ENCODE results near the gene SLC6A3.
"Not testable (repeated sequence)": the region's sequence is repeated elsewhere in the genome, so short reads cannot be mapped to it uniquely, and the experiment has no call there.

Gene SLC6A3

DNA sequence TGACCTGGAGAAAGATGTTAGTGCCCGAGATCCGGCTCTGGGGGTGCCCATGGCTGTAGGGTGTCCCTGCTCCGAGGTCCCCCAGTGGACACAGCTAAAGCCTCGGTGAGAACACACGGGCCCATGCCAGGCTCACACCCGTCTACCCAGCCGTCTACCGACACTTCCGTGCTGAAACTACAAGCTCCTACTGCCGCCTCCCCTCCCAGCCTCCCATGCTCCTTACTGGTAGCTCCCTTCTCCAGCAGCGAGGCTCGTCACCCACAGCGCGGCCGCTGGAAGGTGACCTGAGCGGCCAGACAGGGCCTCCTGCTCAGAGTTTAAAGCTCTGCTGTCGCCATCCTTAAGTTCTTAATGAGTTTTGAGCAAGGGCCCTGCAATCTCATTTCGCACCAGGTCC is 67.1 kb downstream of the SLC6A3 start:
- no peak for DNase-seq (ENCODE audit: low read depth)
- no peak overlapping the region for H3K4me3 ChIP-seq (ENCODE audit: low read depth, low read length)
- TF ChIP-seq, protein P1, sequence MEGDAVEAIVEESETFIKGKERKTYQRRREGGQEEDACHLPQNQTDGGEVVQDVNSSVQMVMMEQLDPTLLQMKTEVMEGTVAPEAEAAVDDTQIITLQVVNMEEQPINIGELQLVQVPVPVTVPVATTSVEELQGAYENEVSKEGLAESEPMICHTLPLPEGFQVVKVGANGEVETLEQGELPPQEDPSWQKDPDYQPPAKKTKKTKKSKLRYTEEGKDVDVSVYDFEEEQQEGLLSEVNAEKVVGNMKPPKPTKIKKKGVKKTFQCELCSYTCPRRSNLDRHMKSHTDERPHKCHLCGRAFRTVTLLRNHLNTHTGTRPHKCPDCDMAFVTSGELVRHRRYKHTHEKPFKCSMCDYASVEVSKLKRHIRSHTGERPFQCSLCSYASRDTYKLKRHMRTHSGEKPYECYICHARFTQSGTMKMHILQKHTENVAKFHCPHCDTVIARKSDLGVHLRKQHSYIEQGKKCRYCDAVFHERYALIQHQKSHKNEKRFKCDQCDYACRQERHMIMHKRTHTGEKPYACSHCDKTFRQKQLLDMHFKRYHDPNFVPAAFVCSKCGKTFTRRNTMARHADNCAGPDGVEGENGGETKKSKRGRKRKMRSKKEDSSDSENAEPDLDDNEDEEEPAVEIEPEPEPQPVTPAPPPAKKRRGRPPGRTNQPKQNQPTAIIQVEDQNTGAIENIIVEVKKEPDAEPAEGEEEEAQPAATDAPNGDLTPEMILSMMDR (IDR thresholded peaks at IDR 0.05; ENCODE audit: control insufficient read depth, extremely low read depth, insufficient read depth): no peak

DNA sequence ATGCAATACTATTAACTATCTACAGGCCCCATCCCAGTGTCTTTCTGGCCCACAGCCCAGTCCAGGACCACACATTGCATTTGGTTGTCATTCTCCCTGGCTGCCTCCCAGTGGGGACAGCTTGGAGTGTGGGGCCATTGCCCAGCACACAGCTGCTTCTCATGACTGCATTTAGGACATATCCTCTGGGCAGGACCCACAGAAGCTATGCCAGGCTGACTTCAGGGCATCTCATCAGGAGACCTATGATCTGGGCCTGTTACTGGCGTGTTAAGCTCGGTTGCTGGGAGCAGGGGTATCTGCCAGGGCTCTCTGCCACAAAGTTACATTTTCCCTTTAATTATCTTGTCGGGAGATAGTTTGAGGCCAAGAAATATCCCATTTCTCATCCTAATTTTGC is 68.3 kb downstream of the SLC6A3 start:
- DNase-seq (ENCODE audit: low read depth): no peak
- no peak overlapping the region for H3K4me3 ChIP-seq (ENCODE audit: low read depth, low read length)
- TF ChIP-seq, protein P1 (IDR thresholded peaks at IDR 0.05; ENCODE audit: control insufficient read depth, extremely low read depth, insufficient read depth): no peak

DNA sequence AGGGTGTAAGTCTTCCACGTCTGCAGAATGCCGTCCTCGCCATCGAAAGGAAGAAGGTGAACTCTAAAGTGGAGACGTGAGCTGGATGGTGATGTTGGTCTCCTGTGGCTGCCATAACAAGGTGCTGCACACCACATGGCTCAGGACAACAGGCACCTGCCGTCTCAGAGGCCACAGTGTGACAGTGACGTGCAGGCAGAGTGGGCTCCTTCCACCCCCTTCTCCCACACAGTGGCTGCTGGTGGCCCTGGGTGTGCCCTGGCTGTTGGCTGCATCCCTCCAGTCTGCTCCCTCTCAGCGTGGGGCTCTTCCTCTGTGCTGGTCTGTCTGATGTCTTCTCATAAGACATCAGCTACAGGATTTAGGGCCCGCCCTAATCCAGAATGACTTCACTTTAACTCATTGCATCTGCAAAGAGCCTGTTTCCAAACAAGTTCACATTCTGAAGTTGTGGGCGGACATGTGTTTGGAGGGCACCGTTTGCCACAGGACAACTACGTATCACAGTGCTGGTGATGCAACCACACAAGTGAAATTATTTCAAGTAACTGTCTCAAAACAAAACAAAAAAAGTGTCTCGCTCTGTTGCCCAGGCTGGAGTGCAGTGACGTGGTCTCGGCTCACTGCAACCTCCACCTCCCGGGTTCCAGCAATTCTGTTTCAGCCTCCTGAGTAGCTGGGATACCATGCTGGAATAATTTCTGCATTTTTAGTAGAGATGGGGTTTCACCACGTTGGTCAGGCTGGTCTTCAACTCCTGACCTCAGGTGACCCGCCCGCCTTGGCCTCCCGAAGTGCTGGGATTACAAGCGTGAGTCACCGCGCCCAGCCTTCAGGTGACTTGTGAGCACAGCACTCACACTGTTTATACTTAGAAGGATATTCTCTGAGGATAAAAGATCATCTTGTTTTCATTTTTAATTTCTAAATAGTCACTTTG is 69.1 kb downstream of the SLC6A3 start:
- DNase-seq (ENCODE audit: low read depth): no peak
- no peak overlapping the region for H3K4me3 ChIP-seq (ENCODE audit: low read depth, low read length)
- TF ChIP-seq, protein P1 (IDR thresholded peaks at IDR 0.05; ENCODE audit: control insufficient read depth, extremely low read depth, insufficient read depth): no peak

DNA sequence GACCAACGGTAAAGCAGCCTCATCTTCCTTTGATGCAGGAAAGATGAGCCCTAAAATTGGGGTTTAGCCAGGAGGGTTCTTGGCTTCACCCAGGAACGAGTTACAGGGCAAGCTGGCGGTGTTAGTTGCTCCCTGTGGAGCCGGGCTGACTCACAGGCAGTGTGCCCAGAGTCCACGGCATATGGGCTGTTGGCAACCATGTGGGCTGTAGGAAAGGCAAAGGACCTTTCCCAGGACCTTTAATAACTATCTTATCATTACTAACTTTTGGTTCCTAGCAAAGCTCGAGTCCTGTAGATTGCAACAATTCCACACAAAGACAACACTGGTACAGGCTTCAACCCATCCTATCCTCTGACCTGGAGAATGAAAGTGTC is 70.6 kb downstream of the SLC6A3 start:
- H3K4me3 ChIP-seq (ENCODE audit: low read depth, low read length): no peak overlapping the region
- peak; percentile 46 for DNase-seq (ENCODE audit: low read depth)
- TF ChIP-seq, protein P1 (IDR thresholded peaks at IDR 0.05; ENCODE audit: control insufficient read depth, extremely low read depth, insufficient read depth): no peak

DNA sequence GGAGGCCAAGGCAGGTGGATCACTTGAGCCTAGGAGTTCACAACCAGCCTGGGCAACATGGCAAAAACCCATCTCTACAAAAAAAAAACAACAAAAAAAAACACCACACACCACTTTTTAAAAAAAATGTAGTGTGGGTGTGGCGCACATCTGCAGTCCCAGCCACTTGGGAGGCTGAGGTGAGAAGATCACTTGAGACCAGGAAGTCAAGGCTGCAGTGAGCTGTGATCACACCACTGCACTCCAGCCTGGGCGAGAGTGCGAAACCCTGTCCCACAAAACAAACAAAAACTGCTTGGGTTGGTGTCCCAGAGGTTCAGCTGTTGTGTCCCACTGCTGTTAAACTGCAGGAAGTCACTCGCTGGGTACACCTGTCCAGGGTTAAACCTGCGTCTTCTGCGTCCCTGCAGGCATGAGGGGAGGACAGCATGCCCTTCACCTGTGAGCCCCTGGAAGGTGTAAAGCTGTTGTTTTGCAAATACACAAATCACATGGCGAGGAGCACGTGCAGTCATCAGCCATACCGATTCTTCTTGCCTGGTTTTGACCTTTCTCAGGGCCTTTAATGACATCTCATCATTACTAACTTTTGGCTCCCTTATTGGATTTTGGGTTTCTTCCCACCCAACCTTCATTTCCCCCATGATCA is 71.1 kb downstream of the SLC6A3 start:
- TF ChIP-seq, protein P1 (IDR thresholded peaks at IDR 0.05; ENCODE audit: control insufficient read depth, extremely low read depth, insufficient read depth): no peak
- DNase-seq (ENCODE audit: low read depth): no peak
- H3K4me3 ChIP-seq (ENCODE audit: low read depth, low read length): no peak overlapping the region

DNA sequence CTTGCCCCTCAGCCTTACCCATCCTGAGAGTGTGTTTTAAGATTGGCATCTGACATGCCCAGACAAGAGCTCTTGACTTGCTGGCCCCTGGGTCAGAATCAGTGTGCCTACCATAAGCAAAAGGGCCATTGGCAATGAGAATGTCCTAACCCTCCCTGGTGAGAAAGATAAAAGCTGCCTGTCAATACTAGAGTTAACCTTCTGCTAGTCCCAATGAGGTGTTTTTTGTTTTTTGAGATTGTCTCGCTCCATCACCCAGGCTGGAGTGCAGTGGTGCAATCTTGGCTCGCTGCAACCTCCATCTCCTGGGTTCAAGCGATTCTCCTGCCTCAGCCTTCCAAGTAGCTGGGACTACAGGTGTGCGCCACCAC is 73.3 kb downstream of the SLC6A3 start:
- not testable (repeated sequence) for H3K4me3 ChIP-seq (ENCODE audit: low read depth, low read length); DNase-seq (ENCODE audit: low read depth)

DNA sequence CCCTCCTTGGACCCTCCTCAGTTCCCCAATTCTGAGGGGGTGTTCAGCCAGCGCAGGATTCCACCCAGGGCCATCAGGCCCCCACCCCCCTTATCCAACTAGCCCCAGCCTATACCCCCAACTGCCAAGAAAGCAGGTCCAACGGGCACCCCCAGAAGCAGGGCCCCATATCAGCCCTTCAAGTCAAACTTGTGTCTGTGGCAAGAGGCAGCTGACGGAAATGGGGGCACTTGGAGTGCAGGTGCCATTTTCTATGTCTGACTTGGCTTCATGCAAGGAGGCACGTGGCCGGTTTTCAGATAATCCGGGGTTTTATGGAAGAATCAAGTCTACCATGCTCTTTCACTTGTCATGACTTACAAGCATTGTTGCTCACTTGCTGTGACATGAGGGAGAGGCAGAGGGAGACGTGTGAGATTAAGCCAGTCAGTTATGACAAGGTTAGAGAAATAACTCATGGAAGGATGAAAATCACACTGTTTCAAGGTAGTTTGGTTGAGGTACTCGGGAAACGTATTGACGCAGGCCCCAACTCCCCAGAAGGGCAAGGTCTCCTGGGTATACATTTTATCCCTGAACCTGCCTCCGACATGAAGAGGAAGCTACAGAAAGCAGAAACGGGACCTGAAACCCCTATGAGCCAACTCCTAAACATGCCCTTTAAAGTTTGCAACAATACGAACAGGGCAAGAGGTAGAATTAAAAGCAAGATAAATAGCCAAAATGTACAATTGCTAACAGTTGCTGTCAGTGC is 73.8 kb downstream of the SLC6A3 start:
- no peak for DNase-seq (ENCODE audit: low read depth)
- TF ChIP-seq, protein P1 (IDR thresholded peaks at IDR 0.05; ENCODE audit: control insufficient read depth, extremely low read depth, insufficient read depth): no peak
- no peak overlapping the region for H3K4me3 ChIP-seq (ENCODE audit: low read depth, low read length)
